Measurements from ENCODE around the gene ADAMTS9.
"Not testable (repeated sequence)": the region's sequence is repeated elsewhere in the genome, so short reads cannot be mapped to it uniquely, and the experiment has no call there.

ADAMTS9 gene

DNA sequence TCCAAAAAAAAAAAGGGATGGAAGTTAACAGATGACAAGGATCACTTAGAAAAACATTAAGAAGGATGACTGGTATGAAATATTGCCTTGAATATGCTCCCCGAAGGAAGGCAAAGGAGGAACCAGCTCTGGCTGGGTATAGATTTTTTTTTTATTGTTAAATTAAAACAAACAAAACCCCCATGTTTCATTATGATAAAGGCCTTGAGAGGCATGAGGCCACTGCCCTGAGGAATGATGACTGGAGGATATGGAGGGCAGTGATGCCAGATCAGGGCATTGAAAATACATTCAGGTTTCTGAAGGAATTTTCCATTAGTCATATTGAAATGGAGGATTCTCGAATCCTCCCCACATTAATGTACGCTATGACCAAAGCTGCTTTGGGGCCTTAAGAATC, 120.9 kb downstream of the ADAMTS9 start:
- no peak for DNase-seq

DNA sequence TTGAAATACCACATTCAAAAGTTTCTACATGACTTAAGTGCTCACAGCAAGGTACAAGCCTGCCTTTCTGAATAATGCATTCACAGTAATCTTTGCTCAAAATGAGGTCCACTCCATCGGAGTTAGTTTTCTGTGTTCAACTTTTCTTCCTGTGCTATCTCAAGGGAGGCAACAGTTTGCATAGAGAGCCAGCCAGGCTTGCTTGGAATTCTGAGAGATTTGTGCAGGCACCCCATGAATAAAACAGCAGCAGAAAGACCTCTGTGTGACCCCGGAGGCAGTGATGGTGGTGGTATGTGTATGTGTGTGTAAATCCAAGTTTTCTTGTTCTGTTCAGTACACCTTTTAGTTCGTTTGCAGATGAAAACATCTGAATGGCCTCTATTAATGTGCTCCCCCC, 124.0 kb downstream of the ADAMTS9 start:
- no peak for DNase-seq

DNA sequence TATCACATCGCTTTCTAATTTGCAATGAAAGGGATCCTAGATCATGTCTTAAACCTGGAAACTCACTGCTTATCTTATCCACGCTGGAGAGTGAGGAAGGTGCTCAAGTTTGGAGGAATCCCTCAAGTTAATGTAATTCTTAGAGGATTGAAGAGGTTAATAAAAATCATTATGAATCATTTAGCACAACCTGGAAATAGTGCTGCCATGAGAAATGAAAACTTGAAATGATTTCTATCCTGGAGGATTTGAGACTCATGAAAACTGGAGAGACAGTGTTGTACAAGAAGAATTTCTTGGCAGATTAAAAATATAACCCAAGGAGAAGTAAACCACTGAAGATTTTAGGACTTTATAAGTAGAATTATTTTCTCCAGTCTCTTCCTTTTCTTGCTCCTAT, 125.9 kb downstream of the ADAMTS9 start:
- DNase-seq, result no peak

DNA sequence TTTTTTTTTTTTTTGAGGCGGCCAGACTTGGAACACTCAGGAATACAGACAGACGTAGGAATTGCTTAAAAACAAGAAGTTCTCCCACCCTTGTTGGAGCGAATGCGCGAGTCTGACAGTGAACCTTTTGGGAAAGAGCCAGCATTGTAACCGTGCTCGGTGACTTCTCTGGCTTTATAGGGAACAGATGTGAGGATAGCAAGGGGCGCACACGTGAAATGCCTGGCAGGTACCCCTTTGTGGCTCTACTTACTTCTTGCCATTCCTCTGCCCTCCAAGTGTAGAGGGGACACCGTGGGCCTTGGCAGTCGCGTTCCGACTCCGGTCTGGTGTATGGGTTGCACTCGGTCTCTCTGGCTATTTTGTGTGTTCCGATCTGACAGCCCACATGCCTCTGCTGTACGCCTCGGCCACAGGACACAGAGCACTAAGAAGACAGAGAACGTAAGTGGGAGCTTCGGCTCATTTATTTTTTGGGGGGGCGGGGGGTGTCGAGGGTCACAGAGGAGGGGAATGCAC, 126.4 kb downstream of the ADAMTS9 start:
- no peak for DNase-seq

DNA sequence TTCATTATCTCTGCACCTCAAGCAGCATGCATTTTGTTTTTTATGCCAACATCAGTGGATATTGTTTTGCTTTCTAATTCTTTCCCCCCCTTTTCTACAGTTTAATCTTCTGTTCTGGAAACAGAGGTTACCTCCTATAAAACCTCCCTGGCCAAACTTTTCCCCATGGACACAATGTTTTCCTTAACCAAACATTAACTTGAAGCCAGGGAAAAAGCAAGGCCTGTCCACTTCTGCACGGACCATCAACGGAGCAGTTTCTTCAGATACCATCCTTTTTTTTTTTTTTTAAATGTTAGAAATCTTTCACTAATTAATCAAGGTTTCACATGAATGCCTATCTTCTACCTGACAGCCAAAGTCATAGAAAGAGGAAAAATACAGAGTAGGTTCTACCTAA, 127.0 kb downstream of the ADAMTS9 start:
- DNase-seq, result no peak

DNA sequence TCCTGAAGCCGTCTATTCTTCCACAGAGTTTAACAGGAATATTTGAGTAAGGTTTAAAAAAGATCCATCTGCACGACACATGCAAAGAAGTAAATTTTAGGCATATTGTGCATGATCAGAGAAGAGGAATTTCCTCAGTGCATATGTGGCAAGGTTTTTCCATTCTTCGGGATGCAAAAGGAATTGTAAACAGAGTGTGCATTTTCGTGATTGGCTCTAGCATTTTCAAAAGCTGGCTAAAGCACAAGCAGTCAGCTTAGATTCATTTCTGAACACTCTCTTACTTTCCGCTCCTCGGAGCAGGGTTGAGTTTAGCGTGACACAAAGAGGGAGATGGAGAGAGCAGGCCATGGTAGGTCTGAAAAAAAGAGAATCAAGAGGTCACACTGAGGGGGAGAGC, 128.2 kb downstream of the ADAMTS9 start:
- no peak for DNase-seq

DNA sequence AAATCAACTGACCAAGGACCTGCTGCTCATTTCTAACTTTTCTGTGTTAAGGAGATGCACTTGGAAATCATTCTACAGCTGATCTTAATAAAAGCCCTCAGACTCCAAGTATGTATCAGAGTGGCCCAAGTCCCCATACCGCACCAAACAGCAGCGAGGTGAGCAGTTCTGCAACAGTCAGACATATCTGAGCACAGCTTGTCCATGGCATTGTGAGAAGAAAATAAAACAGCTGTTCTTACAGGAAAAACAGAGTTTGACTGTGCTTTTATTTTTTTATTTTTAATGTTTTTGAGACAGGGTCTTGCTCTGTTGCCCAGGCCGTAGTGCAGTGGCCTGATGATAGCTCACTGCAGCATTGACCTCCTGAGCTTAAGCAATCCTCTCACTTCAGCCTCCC, 131.8 kb downstream of the ADAMTS9 start:
- no peak for DNase-seq

DNA sequence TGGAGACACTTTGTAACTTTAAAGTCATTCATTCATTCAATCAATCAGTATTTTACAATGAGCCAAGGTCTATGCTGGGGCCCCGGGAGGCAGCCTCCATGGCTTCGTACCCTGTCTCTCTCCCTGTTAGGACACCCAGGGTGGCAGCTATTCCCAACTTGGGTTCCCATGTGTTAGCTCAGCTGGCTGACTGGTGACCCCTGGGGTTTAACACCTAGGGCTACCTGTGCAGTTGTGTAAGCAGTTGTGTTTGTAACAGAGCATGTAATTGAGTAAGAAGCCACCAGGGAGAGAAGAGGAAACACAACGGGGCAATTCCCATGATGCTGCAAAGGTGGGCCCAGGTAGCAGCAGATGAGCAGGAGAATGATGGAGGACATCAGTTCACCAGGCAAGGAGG, 132.4 kb downstream of the ADAMTS9 start:
- no peak for DNase-seq

DNA sequence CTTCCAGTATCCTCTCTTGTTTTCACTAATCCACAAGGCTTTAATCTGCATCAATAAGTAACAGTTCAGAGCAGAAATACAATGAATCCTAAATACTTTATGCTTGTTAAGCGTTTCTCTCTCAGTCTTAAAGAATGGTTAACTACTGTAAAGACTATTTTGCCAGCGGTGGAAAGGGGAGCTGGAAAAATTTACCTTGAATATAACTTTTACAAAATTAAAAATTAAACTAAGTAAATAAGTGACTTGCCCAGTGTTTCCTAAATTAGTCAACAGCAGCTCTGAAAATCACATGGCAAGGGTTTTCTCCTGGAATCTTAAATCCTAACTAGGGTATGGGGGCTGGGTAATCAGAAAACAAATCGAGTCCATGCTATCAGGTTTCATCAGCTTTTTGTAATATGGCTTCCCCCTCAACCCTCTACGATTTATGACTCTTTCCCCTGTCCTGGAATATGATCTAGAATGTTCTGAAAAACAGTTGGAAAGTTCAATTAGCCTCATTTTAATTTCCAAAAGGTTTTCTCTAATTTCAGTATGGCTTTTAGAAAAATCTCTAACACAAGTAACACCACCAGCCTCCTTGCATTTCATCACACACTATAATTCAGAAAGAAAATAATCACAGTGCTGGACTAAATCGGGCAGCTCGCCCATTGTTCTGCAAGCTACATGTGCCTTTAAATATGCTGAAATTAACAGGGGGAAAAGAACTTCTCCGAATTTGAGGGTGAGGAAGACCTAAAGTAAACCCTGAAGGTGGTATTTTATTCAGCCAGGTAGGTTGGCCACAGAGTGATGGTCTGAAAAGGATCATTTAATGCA, 133.5 kb downstream of the ADAMTS9 start:
- DNase-seq, result no peak

DNA sequence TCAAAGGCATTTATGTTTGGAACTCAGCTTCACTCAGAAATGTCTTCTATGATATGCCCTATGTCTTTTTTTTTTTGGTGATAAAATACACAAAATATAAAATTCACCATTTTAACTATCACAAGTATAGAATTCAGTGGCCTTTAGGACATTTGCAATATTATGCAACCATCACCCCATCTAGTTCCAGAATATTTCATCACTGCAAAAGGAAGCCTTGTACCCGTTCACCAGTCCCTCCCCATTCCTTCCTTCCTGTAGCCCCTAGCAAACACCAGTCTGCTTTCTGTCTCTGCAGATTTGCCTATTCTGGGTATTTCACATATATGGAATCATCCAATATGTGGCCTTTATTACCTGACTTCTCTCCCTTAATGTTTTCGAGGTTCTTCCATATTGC, 134.8 kb downstream of the ADAMTS9 start:
- DNase-seq, result no peak

DNA sequence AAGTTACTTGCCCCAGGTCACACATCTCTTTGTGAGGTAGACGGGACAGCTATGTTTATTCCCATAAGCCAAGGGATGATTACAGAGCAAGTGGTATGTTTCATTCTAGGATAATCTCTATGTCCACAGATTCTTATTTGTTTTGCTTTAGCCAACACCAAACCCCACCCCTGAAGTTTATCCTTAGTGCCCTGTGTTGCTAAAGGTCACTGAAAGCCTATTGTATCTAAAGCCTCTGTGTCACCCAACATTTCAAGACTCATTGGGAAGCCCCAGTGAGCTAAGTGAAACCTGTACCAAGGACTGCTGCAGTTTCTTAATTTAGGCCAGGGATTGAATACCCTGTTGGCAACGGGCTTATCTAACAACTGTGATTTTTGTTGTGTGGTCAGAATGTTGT, 135.6 kb downstream of the ADAMTS9 start:
- no peak for DNase-seq

DNA sequence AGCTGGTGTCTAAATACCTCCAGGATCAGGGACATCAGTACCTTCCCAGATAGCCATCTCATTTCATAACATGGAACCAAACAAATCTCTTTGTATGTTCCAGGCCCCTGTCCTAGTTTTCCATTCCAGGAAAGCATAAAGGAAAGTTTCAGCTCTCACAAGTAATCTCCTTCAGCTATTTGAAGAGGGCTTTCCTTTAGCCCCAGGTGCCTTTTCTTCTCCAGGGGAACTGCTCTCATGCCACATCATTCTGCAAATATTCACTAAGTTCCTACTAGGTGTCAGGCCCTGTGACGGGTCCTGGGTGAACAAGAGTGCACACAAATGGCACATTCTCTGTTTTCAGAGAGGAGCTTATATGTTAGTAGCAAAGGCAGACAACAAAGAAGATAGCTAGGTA, 136.1 kb downstream of the ADAMTS9 start:
- DNase-seq, result no peak

DNA sequence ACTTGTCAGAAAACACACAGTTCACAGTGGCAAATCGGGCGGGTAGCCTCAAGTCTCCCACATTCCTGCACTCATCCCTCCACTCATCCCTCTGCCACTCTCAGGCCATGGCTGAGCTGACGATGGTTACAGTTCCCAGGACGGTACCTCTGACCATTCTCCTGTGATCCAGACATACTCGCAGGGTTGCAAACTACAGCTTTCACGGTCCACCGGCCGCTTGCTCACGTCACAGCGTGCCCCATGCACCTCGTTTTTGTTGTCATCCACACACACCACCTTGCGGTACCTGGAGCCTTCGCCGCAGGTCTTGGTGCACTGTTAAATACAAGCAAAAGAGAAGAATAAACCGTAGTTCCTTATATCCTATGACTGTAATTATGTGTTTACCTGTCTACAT, 137.1 kb downstream of the ADAMTS9 start:
- no peak for DNase-seq

DNA sequence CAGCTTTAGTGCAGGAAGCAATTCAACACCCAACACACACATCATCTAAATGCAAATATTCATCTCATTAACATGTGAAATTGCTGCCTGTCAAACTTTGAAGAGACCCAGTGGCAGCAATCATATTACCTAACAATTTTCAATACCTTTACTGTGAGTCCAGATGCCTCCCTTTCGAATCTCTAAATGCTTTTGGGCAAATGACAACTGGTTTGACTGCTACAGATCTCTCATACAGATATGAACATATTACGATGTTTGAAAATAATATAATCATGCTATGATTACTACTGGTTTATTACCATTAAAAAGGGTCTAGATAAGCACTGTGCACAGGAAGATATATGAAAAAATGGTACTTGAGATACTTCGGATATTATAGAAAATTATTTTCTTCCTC, 137.9 kb downstream of the ADAMTS9 start:
- no peak for DNase-seq

DNA sequence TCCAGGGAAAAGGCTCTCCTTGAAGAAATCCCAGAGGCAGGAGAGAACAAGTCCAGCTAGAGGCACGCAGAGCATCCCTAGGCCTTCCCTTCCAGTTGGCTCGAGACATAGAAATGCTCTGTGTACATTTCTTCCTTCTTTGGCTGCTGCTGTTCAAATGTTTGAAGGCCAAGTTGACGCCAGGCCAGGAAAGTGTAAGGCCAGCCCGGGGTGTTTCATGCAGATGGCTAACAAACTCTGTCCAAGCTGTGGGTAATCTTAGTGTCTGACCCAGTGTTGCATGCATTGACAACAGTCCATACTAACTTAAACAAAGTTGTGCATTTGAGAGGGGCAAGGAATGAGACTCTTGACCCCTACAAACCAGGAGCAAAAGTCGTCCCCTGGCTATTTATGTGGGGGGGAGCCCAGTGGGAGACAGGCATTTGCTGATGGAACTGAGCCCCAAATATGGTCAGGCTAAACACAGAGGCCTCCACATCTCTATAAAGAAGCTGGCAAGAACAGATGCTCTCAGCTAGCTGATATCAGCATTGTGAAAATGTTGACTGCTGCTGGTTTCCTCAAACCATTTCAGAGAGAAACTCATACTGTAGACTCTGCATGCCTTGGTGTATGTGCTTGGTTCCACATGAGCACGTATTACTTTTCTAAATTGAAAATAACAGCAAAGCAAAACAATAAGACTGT, 139.5 kb downstream of the ADAMTS9 start:
- no peak for DNase-seq

DNA sequence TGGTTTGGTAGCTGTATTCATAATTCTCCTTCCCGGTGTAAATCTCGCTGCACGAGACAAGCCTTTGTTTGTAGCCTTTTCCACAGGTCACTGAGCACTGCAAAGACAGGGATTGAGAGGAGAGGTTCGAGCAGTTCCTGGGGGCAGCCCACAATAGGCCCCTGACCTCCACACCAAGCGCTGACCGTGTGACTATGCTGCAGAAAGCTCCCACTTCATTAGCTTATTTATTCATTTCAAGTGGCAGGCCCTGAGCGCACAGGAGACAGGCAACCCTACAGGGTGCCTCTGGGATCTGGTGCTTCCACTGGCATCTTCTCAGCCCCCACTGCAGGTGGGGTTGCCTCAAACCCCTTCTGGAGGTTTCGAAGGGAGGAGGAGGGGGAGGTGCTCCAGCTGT, 140.9 kb downstream of the ADAMTS9 start:
- DNase-seq, result no peak

DNA sequence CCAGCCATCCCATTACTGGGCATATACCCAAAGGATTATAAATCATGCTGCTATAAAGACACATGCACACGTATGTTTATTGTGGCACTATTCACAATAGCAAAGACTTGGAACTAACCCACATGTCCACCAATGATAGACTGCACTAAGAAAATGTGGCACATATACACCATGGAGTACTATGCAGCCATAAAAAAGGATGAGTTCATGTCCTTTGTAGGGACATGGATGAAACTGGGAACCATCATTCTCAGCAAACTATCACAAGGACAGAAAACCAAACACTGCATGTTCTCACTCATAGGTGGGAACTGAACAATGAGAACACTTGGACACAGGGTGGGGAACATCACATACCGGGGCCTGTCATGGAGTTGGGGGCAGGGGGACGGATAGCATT, 142.6 kb downstream of the ADAMTS9 start:
- DNase-seq, result not testable (repeated sequence)

DNA sequence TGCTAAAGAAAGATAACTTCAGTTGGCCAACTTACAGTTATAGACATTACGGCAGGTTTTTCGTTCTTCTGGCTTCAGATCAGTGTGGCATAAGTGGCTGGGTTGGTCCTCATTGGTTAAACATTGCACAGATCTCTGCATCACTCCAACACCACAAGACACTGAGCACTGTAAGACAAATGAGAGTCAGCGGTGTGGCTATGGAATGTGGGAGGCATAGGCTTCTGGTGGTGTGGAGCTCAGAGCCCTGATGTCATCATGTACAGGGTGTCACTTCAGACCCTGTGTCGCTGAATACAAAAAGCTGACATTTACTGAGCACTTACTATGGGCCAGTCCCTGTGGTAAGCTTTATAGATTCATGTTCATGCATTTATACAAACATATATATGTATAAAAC, 146.0 kb downstream of the ADAMTS9 start:
- no peak for DNase-seq

DNA sequence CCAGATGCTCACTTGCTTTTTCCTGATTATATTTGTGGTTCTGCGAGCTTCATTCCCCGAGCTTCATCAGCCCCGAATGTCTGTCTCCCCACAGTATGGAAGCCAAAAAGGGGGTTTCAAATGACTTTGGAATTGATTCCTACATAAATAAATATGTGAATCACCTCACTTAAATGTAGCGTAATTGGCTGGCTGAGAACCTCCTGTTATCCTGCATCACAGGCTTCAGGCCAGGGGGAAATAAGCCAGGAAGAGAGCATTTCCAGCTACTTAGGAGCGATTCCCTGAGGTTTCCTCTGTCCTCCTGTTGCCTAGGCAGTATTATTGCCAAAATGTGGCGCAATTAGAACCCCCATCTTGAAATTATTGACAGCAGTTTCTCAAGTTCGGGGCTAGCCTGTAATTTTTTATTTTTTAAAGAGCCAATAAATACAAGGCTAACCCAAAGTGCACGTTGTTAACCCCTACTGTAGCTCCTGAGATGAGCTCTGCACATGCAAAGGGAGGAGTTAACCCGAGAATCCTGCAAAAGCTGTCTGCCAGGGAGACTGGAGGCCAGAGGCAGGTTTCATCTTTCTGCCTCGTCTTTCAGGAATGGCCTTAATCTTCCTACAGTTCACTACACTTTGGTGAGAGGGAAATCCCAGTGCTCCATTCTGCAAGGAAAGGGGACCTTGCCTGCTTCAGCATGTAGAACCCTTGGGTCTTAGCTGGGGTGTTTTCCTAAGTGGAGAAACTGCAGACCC, 148.2 kb downstream of the ADAMTS9 start:
- DNase-seq, result no peak

DNA sequence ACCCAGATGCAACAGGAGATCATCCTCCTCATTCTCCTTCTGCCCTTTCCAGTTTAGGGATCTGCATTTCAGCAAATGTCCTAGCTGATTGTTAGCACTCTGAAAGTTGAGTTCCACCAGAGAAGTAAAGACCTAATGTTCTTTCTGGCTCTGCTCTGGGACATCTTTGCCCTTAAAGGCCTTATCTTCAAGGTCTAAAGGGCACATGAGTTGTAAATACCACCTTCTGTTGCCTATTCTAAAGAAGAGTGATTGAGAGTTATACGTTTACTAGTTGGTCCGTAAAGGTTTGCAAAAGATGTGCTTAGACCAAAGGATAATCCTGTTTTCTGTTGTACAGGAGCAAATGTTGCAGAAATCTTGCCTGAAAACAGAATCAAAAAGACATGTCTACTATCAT, 151.6 kb downstream of the ADAMTS9 start:
- DNase-seq, result no peak

DNA sequence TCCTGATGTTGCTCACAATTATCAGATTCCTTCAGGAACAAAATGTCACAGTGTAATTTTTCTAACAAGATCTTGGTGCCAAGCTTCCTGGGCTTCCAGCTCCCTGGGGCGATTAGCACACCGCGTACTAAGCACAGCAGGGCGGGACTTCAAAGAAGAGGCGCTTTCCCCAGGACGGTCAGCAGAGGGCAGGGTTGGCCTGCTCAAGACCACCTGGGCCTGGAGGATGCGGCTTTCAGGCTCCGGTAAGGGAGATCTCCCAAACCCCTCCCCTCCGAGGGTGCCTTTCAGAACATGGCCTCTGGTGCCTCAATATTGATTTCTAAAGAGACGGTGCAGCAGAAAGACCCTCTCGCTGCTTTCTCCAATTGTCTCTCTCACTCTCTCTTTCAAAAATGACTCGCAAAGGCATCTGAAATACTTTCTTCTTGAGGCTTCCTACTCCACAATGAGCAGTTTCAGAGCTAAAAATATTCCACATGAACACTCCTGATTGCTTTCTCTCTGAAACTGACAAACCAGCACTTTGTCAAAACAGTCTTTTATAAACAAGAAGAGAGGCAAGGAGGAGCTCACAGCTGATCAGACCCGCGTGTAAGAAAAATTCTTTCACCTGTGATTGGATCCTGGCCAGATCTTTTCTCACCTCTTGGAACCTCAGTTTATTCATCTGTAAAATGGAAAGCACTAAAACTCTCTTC, 154.0 kb downstream of the ADAMTS9 start:
- DNase-seq, result peak; percentile 84

DNA sequence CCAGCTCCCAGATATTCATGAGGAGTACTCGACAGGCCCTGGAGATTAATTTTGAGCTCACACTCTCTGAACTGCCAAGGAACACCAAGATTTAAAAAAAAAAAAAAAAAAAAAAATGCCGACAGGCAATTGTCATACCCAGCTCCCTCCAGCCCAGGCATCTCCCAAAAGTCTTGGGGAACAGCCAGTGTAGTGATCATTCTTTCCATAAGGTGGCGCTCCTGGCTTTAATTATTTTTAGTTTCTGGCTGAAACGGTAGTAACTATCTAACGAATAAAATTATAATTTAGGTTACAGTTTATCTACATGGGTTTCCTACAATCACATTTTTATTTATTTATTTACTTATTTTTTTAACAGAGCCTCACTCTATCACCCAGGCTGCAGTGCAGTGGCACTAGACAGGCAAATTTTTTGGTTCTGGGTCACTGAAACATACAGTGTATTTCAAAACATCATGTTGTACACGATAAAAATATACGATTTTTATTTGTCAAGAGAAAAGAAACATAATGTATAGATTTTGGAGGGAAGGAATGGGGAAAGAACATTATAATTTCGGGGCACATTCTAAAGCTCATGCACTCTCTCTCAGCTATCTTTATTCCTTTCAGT, 157.3 kb downstream of the ADAMTS9 start:
- peak; percentile 35 for DNase-seq

DNA sequence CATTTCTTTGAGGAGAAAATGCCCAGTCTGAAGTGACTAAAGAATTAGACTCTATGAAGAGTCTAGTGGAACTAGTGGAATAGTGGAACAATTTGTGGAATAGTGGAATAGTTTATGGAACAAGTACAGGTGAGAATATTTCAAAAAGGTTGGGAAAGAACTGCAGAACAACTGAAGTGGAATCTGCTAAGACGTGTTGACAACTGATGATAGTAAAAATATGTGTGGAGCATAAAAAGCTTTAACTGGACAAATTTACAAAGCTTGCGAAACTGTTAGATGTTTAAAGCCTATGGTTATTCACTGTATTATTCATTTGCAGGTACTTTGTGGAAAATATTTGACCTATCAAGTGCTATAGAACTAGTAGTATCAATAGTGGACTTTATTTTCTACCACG, 164.5 kb downstream of the ADAMTS9 start:
- no peak for DNase-seq
